Thoracic aorta (tissue), 2 donors: ENCODE data around the gene CD101. TPM values are rescaled to one million over a fixed set of nuclear protein-coding genes. Genes with fewer than 3 reads are reported as not detected.

ENCODE experiments used
- ATAC-seq: fragments of 150-250 bp; one replicate; pipeline ENCODE4 v1.8.0; 2017; ENCODE audit warnings: low read depth; ENCODE audit not compliant: insufficient number of reproducible peaks, low FRiP score
- DNase-seq: peaks from one replicate; pipeline ENCODE4 v3.0.0-alpha.2; 2020; ENCODE audit warnings: low spot score
- H3K27ac ChIP-seq, 2 donors: fragments of 200-600 bp; sonication (generic); 1 replicate in 1 of 2; 2 replicates in 1 of 2; pipeline ENCODE4 v1.5.1; 2016; ENCODE audit warnings: mild to moderate bottlenecking in 2 of 2, moderate library complexity in 2 of 2
- H3K27me3 ChIP-seq: fragments of 200-600 bp; sonication (generic); replicated peaks from 2 replicates; pipeline ENCODE4 v1.6.0; 2016; ENCODE audit warnings: mild to moderate bottlenecking; ENCODE audit not compliant: insufficient read depth
- H3K36me3 ChIP-seq: fragments of 200-600 bp; sonication (generic); one replicate; pipeline ENCODE4 v1.5.1; 2016
- H3K4me1 ChIP-seq, 2 donors: fragments of 200-600 bp; sonication (generic); 1 replicate in 1 of 2; 2 replicates in 1 of 2; pipeline versions ENCODE4 v1.5.1 to v1.6.0; 2016; ENCODE audit warnings: low read depth in 2 of 2, mild to moderate bottlenecking in 1 of 2; ENCODE audit not compliant: control insufficient read depth in 1 of 2
- H3K4me3 ChIP-seq: fragments of 200-600 bp; sonication (generic); 2 replicates; pipeline ENCODE4 v1.5.1; 2016; ENCODE audit warnings: mild to moderate bottlenecking
- H3K9me3 ChIP-seq: fragments of 200-600 bp; sonication (generic); 2 replicates; pipeline ENCODE4 v1.5.1; 2016
- CTCF ChIP-seq: fragments of 200-600 bp; sonication (generic); IDR thresholded peaks from one replicate; pipeline ENCODE4 v1.5.1; 2019; ENCODE audit warnings: antibody characterized with exemption
- total RNA-seq, 2 donors: library from RNA; depleted of rRNA; stranded (reverse); fragments of >200 nt; gene quantifications; one replicate each; pipeline versions ENCODE4 v1.1.0 to v1.2.3, GENCODE V29; 2016

Gene CD101
- total RNA-seq, 2 donors from 2014 or later, result 0.85 to 1.8 TPM

GRCh38 chr1:117076648-117077047 is 75.1 kb downstream of the CD101 start:
- Histone ChIP-seq H3K27me3 (no peaks in the 10 kb centered on the region), H3K27ac (no peak overlapping the region), H3K4me3 (no peak overlapping the region), H3K9me3 (no peaks in the 10 kb centered on the region), H3K4me1 (no peaks in the 10 kb centered on the region), H3K36me3 (peaks cover 24% of the 10 kb centered on the region)
- no peak for DNase-seq
- no peak for TF ChIP-seq CTCF
- ATAC-seq, result no peak

GRCh38 chr1:117077267-117077666 is 75.7 kb downstream of the CD101 start:
- H3K9me3 ChIP-seq, result no peaks in the 10 kb centered on the region
- no peak for TF ChIP-seq CTCF
- H3K27ac ChIP-seq, result no peak overlapping the region
- DNase-seq, result no peak
- H3K4me1 ChIP-seq, result no peaks in the 10 kb centered on the region
- ATAC-seq, result no peak
- no peaks in the 10 kb centered on the region for H3K27me3 ChIP-seq
- H3K36me3 ChIP-seq, result peaks cover 27% of the 10 kb centered on the region
- no peak overlapping the region for H3K4me3 ChIP-seq

- DNase-seq, result no peak
- no peak for ATAC-seq
- no peak overlapping the region for H3K4me3 ChIP-seq
- H3K27me3 ChIP-seq, result no peaks in the 10 kb centered on the region
- no peak overlapping the region for H3K27ac ChIP-seq
- TF ChIP-seq CTCF, result no peak
- H3K9me3 ChIP-seq, result no peaks in the 10 kb centered on the region
- peaks cover 27% of the 10 kb centered on the region for H3K36me3 ChIP-seq
- H3K4me1 ChIP-seq, result no peaks in the 10 kb centered on the region
Measured at GRCh38 chr1:117079737-117080136, 78.2 kb downstream of the CD101 start.

- Histone ChIP-seq H3K36me3 (peaks cover 8% of the 10 kb centered on the region), H3K9me3 (no peaks in the 10 kb centered on the region), H3K4me3 (no peak overlapping the region)
Measured at GRCh38 chr1:117084231-117084630, 82.7 kb downstream of the CD101 start.

More at GRCh38 chr1:117084231-117084630, 82.7 kb downstream of the CD101 start:
- Histone ChIP-seq H3K27me3 (no peaks in the 10 kb centered on the region), H3K4me1 (no peaks in the 10 kb centered on the region), H3K27ac (no peak overlapping the region)
- ATAC-seq, result no peak
- TF ChIP-seq CTCF, result no peak
- no peak for DNase-seq

Other genes starting within 250 kb of the CD101 start
- gene CD2, start 247.3 kb upstream of the CD101 start, total RNA-seq, result 1 to 10 TPM; 1.4 to 3.0 TPM
- 10 to 100 TPM; 24.5 to 32.7 TPM for gene PTGFRN, start 91.8 kb upstream of the CD101 start, total RNA-seq
- gene TTF2, start 58.6 kb downstream of the CD101 start, total RNA-seq, result 10 to 100 TPM; 28.8 to 32.1 TPM
- gene TRIM45, start 120.0 kb downstream of the CD101 start, total RNA-seq, result 1 to 10 TPM; 1.5 to 7.1 TPM
- not detected for gene VTCN1, start 209.2 kb downstream of the CD101 start, total RNA-seq